NT2/D1 (cell line): Measurements from ENCODE around the gene ATP9A.

Experiments
- SUZ12 ChIP-seq: IDR thresholded peaks from 2 replicates; pipeline ENCODE4 v1.6.1; 2011; ENCODE audit not compliant: insufficient read length, insufficient read depth; ENCODE audit errors: extremely low read depth
- YY1 ChIP-seq: IDR thresholded peaks from 2 replicates; pipeline ENCODE4 v1.6.1; 2011; ENCODE audit not compliant: insufficient read length, insufficient read depth
- ZNF274 ChIP-seq: IDR thresholded peaks from 2 replicates; pipeline ENCODE4 v1.6.1; 2011; ENCODE audit warnings: mild to moderate bottlenecking, low read depth, low read length

DNA sequence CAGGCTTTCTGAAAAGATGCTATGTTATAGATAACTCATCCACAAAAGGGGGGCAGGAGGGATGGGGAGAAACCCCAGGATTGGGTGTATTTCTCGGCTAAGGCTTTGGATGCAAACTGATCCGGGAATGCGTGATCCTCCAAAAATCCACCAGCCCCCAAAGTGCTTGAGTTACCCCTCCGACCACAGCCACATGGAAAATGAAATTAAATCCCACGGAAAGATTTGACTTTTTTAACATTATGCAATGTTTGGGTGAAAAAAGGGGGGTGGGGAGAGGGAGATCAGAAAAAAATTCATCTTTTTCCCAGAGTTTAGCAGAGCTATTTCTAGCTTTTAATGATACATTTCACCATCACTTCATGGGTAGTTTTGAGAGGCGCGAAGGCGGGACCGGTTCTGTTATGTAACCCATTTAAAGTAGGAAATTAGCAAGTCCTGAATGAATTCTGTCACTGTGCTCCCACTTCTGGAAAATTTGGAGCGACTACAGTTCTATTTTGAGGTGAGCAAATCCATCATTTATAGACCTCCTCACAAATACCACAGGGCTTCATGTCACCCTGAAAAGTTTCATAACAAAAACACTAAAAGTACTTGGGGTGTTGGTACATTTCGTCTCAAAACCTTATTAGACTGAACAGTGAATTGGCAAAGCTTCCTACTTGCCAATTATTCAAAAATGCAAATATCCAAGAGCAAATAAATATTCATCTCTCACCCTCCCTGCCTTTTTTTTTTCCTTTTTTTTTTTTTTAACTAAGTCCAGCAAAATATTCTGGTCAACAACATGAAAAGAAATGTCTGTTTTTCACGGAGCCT lies 173.7 kb downstream of the ATP9A start:
- TF ChIP-seq ZNF274 = no peak
- no peak for TF ChIP-seq YY1
- no peak for TF ChIP-seq SUZ12
